Endodermal cell (in vitro differentiated cells): ENCODE measurements around the gene HGFAC. TPM values are rescaled to one million over a fixed set of nuclear protein-coding genes. Genes with fewer than 3 reads are reported as not detected.

Experiments
- DNase-seq: peaks from one replicate; pipeline ENCODE4 v3.0.0-alpha.2; 2017
- H3K27ac ChIP-seq: 2 replicates; pipeline ENCODE4 v1.5.1; 2013; ENCODE audit warnings: mild to moderate bottlenecking, low read depth, low read length, moderate library complexity
- H3K27me3 ChIP-seq: 2 replicates; pipeline ENCODE4 v1.6.1; 2013; ENCODE audit warnings: mild to moderate bottlenecking, low read length, moderate library complexity; ENCODE audit not compliant: insufficient read depth, control insufficient read depth, poor library complexity, severe bottlenecking
- H3K36me3 ChIP-seq: 2 replicates; pipeline ENCODE4 v1.7.0; 2013; ENCODE audit warnings: mild to moderate bottlenecking, low read length, moderate library complexity; ENCODE audit not compliant: control insufficient read depth, insufficient read depth
- H3K4me1 ChIP-seq: one replicate; pipeline ENCODE4 v1.7.0; 2013; ENCODE audit warnings: low read length; ENCODE audit not compliant: control insufficient read depth, insufficient read depth
- H3K4me3 ChIP-seq: 2 replicates; pipeline ENCODE4 v1.5.1; 2013; ENCODE audit warnings: mild to moderate bottlenecking, low read length, moderate library complexity
- H3K9ac ChIP-seq: 2 replicates; pipeline ENCODE4 v1.6.1; 2013; ENCODE audit warnings: mild to moderate bottlenecking, low read length, moderate library complexity; ENCODE audit not compliant: poor library complexity, severe bottlenecking; ENCODE audit errors: extremely low read depth
- H3K9me3 ChIP-seq: 2 replicates; pipeline ENCODE4 v1.6.1; 2013; ENCODE audit warnings: mild to moderate bottlenecking, low read length, moderate library complexity; ENCODE audit not compliant: control insufficient read depth
- H3K27ac Mint-ChIP-seq: 2 replicates; pipeline ENCODE4 v1.8.0; 2020; ENCODE audit warnings: mixed read lengths
- H3K27me3 Mint-ChIP-seq: 2 replicates; pipeline ENCODE4 v1.8.0; 2021; ENCODE audit warnings: mild to moderate bottlenecking, mixed read lengths; ENCODE audit not compliant: insufficient read depth
- H3K36me3 Mint-ChIP-seq: 2 replicates; pipeline ENCODE4 v1.8.0; 2020; ENCODE audit warnings: low read depth, mixed read lengths
- H3K4me1 Mint-ChIP-seq: 2 replicates; pipeline ENCODE4 v1.8.0; 2020; ENCODE audit warnings: mixed read lengths
- H3K4me3 Mint-ChIP-seq: 2 replicates; pipeline ENCODE4 v1.8.0; 2020; ENCODE audit warnings: mild to moderate bottlenecking, moderate library complexity, mixed read lengths
- H3K9me3 Mint-ChIP-seq: 2 replicates; pipeline ENCODE4 v1.8.0; 2020; ENCODE audit warnings: mild to moderate bottlenecking, mixed read lengths
- CTCF ChIP-seq: fragments of 200-600 bp; sonication (generic); conservative IDR thresholded peaks from 2 replicates; pipeline ENCODE4 v1.5.0; 2021; ENCODE audit warnings: antibody characterized with exemption, mild to moderate bottlenecking
- WGBS, 2 experiments: methylation state at CpG; one replicate each; pipeline versions ENCODE4 v1.1.5 to v1.1.7; 2013; ENCODE audit warnings: missing lambda C conversion rate in 2 of 2, mixed read lengths in 1 of 2; ENCODE audit not compliant: insufficient coverage in 1 of 2, insufficient read length in 1 of 2; 5-methylcytosine and 5-hydroxymethylcytosine counted together
- total RNA-seq, 2 donors: library from RNA; stranded (reverse); fragmentation: NEBNext Ultra II Directional in 1 of 2; extraction: Animal tissue kit (Norgen Biotek cat#: 25700) in 1 of 2; gene quantifications; 2 replicates in 1 of 2; 3 replicates in 1 of 2; pipeline ENCODE4 v1.2.1, GENCODE V29; 2021

Gene HGFAC
- total RNA-seq, 2 donors from 2014 or later: 0.46 TPM; not detected in 1

DNA sequence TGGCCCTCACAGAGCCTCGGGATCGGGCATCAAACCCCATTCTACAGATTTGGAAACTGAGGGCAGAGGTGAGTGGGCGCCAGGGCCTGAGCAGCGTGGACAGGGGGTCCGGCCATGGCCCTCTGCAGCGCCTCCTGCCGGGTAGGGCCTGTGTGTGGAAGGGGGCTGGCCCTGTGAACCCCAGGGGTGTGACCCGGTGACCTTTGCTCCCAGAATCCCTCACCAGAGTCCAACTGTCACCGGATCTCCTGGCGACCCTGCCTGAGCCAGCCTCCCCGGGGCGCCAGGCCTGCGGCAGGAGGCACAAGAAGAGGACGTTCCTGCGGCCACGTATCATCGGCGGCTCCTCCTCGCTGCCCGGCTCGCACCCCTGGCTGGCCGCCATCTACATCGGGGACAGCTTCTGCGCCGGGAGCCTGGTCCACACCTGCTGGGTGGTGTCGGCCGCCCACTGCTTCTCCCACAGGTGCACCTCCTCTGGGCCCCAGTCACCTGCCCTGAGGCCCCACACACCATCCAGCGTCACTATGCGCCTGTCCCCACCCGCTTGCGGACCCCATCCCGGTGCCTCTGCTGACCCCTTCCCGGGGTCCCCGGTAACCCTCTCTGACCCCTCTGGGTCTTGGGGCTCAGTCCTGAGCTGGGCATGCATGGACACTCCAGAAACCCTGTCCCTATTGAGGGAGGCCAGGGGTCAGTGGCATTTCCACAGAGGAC lies 4.2 kb downstream of the HGFAC start:
- Histone ChIP-seq H3K27ac (no peak overlapping the region), H3K9me3 (no peaks in the 10 kb centered on the region), H3K36me3 (no peaks in the 10 kb centered on the region), H3K9ac (no peak overlapping the region), H3K4me1 (no peaks in the 10 kb centered on the region), H3K27me3 (no peaks in the 10 kb centered on the region), H3K4me3 (no peak overlapping the region)
- Mint-ChIP-seq H3K27me3 (peaks cover 1% of the 10 kb centered on the region), H3K4me3 (no peak overlapping the region), H3K9me3 (no peaks in the 10 kb centered on the region), H3K27ac (no peak overlapping the region), H3K36me3 (no peaks in the 10 kb centered on the region), H3K4me1 (no peaks in the 10 kb centered on the region)
- WGBS, 2 experiments: 90 to 95% methylated on average over 20 to 34 of the region's 34 CpGs
- DNase-seq: no peak
- TF ChIP-seq CTCF: no peak

DNA sequence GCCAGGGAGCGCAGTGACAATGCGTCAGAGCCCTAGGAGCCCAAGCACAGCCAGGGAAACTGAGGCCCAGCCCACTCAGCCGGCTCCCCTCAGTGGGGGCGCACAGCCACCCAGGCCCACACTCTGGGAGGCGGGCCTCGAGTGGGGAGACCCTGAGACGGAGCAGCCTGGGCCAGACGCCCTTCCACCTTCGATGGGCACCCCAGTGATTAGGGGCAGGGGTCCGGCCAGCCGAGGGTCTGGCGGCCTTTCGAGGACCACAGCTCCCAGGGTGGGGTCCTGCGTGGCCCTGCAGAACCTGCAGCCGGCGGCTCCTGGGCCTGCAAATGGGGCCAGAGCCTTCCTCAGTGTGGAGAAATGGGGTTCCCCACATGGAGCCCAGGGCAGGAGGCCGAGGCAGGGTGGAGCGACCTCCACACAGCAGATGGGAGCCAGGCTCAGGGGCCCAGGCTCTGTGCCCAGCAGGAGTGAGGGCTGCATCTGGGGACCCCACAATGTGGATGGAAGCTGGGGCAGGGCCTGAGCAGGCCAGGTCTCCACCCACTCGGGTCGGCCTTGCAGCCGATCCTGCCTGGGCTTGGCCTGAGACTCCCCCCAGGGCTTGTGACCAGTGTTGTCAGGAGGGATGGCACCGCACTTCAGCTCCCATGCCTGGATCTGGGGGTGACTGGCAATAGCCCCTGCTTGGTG lies 5.0 kb downstream of the HGFAC start:
- no peaks in the 10 kb centered on the region for H3K27me3 ChIP-seq
- Mint-ChIP-seq H3K9me3 (no peaks in the 10 kb centered on the region), H3K36me3 (no peaks in the 10 kb centered on the region), H3K27ac (no peak overlapping the region), H3K27me3 (peaks cover 1% of the 10 kb centered on the region), H3K4me3 (no peak overlapping the region), H3K4me1 (no peaks in the 10 kb centered on the region)
- H3K4me1 ChIP-seq: no peaks in the 10 kb centered on the region
- TF ChIP-seq CTCF: no peak
- DNase-seq: no peak
- WGBS, 2 experiments: 89 to 94% methylated on average over 12 to 22 of the region's 22 CpGs
- no peak overlapping the region for H3K9ac ChIP-seq
- no peaks in the 10 kb centered on the region for H3K36me3 ChIP-seq
- no peaks in the 10 kb centered on the region for H3K9me3 ChIP-seq
- H3K4me3 ChIP-seq: no peak overlapping the region
- H3K27ac ChIP-seq: no peak overlapping the region

GRCh38 chr4:3447431-3448395 lies 5.9 kb downstream of the HGFAC start:
- no peak overlapping the region for H3K27ac Mint-ChIP-seq
- H3K36me3 ChIP-seq: no peaks in the 10 kb centered on the region
- no peak for DNase-seq
- no peaks in the 10 kb centered on the region for H3K36me3 Mint-ChIP-seq
- no peak overlapping the region for H3K4me3 Mint-ChIP-seq
- H3K4me1 Mint-ChIP-seq: no peaks in the 10 kb centered on the region
- H3K9me3 ChIP-seq: no peaks in the 10 kb centered on the region
- no peak overlapping the region for H3K9ac ChIP-seq
- no peaks in the 10 kb centered on the region for H3K27me3 ChIP-seq
- WGBS, 2 experiments: 92 to 97% methylated on average over 41 to 53 of the region's 53 CpGs
- H3K4me3 ChIP-seq: no peak overlapping the region
- no peak for TF ChIP-seq CTCF
- peaks cover 1% of the 10 kb centered on the region for H3K27me3 Mint-ChIP-seq
- no peaks in the 10 kb centered on the region for H3K4me1 ChIP-seq
- no peak overlapping the region for H3K27ac ChIP-seq
- no peaks in the 10 kb centered on the region for H3K9me3 Mint-ChIP-seq
